Measurements from ENCODE around the gene LETM1. TPM values are rescaled to one million over a fixed set of nuclear protein-coding genes. Genes with fewer than 3 reads are reported as not detected.

The LETM1 gene
- total and polyA plus RNA-seq, 2 of the 13 experiments (the other 11 are each of a cell fraction or from before 2014, with no cell fraction given): 9.7 to 41.6 TPM

GRCh38 chr4:1809754-1810502 is 46.0 kb downstream of the LETM1 start:
- Histone ChIP-seq H3K27me3 (ENCODE audit: control insufficient read depth in 1 of 2, insufficient read depth in 2 of 2, low read length in 2 of 2) (no peaks in the 10 kb centered on the region), H3K4me1 (ENCODE audit: insufficient read depth, low read length) (peaks cover 20% of the 10 kb centered on the region), H3K9me3 (ENCODE audit: low read length) (no peaks in the 10 kb centered on the region), H2AFZ (ENCODE audit: low read length) (no peak overlapping the region), H3K4me3 (replicated peaks in 1 of 3; ENCODE audit: insufficient read depth in 1 of 3, low read depth in 2 of 3, low read length in 3 of 3) (no peak overlapping the region), H3K79me2 (ENCODE audit: insufficient read depth, low read length) (no peaks in the 10 kb centered on the region), H3K4me2 (ENCODE audit: low read depth, low read length) (no peak overlapping the region), H4K20me1 (ENCODE audit: insufficient read depth, low read length) (peaks cover 6% of the 10 kb centered on the region; the same call in 1 of the 2 replicates), H3K36me3 (replicated peaks in 1 of 2; ENCODE audit: control insufficient read depth in 1 of 2, insufficient read depth in 2 of 2, low read length in 2 of 2) (peaks cover 14 to 38% of the 10 kb centered on the region in 2 experiments; a peak in 4 of 5 replicates), H3K27ac (ENCODE audit: extremely low read length, insufficient read depth, low read length) (peak overlapping the region; percentile 24), H3K9ac (ENCODE audit: insufficient read depth, low read depth, low read length) (no peak overlapping the region)
- ChIA-PET POLR2A (interaction anchor here (1.5 to 8.0 kb wide), 7 partner anchors 14 to 64 kb away, joined by 4 to 119 read pairs (median 14); partner anchors contain the start of gene FGFR3), CTCF (ENCODE audit: low intra/inter-chr PET ratio, low total read pairs) (interaction anchor here (0.7 to 4.3 kb wide), 17 partner anchors 15 to 116 kb away, joined by 3 to 179 read pairs (median 5); no protein-coding TSS in a partner anchor)
- intact Hi-C loops (cut with micrococcal nuclease; ENCODE audit: unreplicated experiment) (loop anchor here (1.0 to 5.0 kb wide), 5 partner anchors 13 to 87 kb away; no protein-coding TSS in a partner anchor), in situ Hi-C loops (cut with HindIII; ENCODE audit: extremely low pct_ligation_motif_present, low pct_unique_long_range_greater_than_20kb) (loop anchor here (10.0 kb wide), 1 partner anchor 55 kb away; no protein-coding TSS in a partner anchor)
- FAIRE-seq: peak; percentile 77
- peak; percentile 87 for ATAC-seq
- no TSS peak for BruUV-seq (replicated peaks)
- DNase-seq (ENCODE audit: low spot score): peak; percentile 86
- 0% methylated on average over 3 of the region's 15 CpGs for WGBS (ENCODE audit: low lambda C conversion rate)
- no peak for TF ChIP-seq ZNF407 (CRISPR knock-in tag; IDR thresholded peaks at IDR 0.05; ENCODE audit: not compliant biosample characterization)
- TF ChIP-seq CHCHD3 (CRISPR knock-in tag; IDR thresholded peaks at IDR 0.05): no peak
- no peak for TF ChIP-seq TBX3 (IDR thresholded peaks at IDR 0.05; ENCODE audit: borderline replicate concordance)
- peak; percentile 10; the same call in 1 of the 2 replicates for TF ChIP-seq DRAP1 (CRISPR knock-in tag; IDR thresholded peaks at IDR 0.05)
- no peak for TF ChIP-seq ZNF354B (CRISPR knock-in tag; IDR thresholded peaks at IDR 0.05)
- no peak for TF ChIP-seq KDM4B (CRISPR knock-in tag; IDR thresholded peaks at IDR 0.05)
- no peak; the same call in 1 of the 2 replicates for TF ChIP-seq ZSCAN5A (CRISPR knock-in tag; IDR thresholded peaks at IDR 0.05; ENCODE audit: borderline replicate concordance)
- peak; percentile 97 for TF ChIP-seq ZBTB7B (CRISPR knock-in tag; IDR thresholded peaks at IDR 0.05)
- TF ChIP-seq CTCF (CRISPR knock-in tag; IDR thresholded peaks at IDR 0.05): peak; percentile 94
- TF ChIP-seq ZNF550 (CRISPR knock-in tag; IDR thresholded peaks at IDR 0.05; ENCODE audit: borderline replicate concordance): no peak
